ENCODE results near the gene HIPK2.

DNA sequence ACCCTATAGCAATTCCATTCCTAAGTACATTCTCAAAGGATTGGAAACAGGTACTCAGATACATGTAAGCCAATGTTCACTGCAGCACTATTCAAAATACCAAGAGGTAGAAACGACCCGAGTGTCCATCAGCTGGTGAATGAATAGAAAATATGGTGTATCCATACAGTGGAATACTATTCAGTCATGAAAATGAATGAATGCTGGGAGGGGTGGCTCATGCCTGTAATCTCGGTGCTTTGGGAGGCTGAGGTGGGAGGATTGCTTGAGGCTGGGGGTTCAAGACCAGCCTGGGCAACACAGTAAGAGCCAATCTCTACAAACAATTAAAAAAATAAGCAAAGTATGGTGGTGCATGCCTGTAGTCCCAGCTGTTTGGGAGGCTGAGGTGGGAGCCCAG, 191.5 kb downstream of the HIPK2 start:
- no peak for TF ChIP-seq EP300 (IDR thresholded peaks at IDR 0.05; ENCODE audit: borderline replicate concordance)
- TF ChIP-seq, protein P1, sequence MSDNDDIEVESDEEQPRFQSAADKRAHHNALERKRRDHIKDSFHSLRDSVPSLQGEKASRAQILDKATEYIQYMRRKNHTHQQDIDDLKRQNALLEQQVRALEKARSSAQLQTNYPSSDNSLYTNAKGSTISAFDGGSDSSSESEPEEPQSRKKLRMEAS (IDR thresholded peaks at IDR 0.05): no peak
- TF ChIP-seq CEBPB (IDR thresholded peaks at IDR 0.05): no peak
- TF ChIP-seq RAD21 (IDR thresholded peaks at IDR 0.05; ENCODE audit: low read depth): no peak
- TF ChIP-seq TCF12 (IDR thresholded peaks at IDR 0.05; ENCODE audit: low read depth): no peak
- no peak for TF ChIP-seq EGR1 (IDR thresholded peaks at IDR 0.05)
- no peak for TF ChIP-seq TAF1 (IDR thresholded peaks at IDR 0.05; ENCODE audit: low read depth)
- no peak for TF ChIP-seq YY1 (IDR thresholded peaks at IDR 0.05; ENCODE audit: low read depth)
